T-helper 9 cell (primary cell): ENCODE data around the gene PARP9.

Experiments used
- DNase-seq: peaks from one replicate; pipeline ENCODE4 v3.0.0-alpha.2; 2020
- total RNA-seq, 2 donors: gene quantifications; one replicate each; lab custom pipeline; 2026; lab: John Stamatoyannopoulos, UW

Gene PARP9
- total RNA-seq: 50.2 to 72.5 reads per million in 2 donors

DNA sequence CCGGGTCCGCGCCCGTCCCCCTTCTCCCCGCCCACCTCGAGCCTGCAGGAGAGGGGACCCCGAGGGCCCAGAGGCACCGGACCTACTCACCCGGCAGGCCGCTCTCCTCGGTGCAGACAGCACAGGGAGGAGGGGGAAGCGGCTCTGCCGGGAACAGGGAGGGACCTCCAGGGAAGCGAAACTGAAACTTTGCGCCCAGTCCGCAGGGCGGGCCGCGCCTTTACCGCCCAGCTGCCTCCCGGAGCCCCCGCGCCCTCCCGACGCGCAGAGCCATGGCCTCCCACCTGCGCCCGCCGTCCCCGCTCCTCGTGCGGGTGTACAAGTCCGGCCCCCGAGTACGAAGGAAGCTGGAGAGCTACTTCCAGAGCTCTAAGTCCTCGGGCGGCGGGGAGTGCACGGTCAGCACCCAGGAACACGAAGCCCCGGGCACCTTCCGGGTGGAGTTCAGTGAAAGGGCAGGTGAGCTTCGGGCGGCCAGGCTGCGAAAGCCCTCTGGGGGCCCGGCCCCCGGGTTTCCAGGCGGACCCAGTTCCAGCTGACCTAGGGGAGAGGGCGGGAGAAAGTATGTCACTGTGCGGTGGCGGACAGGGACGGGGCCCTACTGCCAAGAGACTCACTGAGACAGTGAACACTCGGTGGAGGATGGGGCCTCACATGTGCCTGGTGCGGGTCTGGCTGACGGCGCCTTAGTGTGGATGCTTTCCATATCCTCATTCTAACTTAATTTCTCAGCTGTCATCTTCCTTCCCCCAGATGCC, at the start of gene PARP9, which contains the start of gene DTX3L:
PARP9 (minus strand) TSS at position 146 of the 758 bp plus-strand sequence. CDS start 4,680 bp downstream, outside the sequence.
DTX3L (plus strand) TSS at position 184 of the 758 bp plus-strand sequence; CDS start at position 273, 89 bp downstream.
- DNase-seq: peak; percentile 68

GRCh38 chr3:122612696-122613095, 48.6 kb upstream of the PARP9 start:
- DNase-seq: no peak

DNA sequence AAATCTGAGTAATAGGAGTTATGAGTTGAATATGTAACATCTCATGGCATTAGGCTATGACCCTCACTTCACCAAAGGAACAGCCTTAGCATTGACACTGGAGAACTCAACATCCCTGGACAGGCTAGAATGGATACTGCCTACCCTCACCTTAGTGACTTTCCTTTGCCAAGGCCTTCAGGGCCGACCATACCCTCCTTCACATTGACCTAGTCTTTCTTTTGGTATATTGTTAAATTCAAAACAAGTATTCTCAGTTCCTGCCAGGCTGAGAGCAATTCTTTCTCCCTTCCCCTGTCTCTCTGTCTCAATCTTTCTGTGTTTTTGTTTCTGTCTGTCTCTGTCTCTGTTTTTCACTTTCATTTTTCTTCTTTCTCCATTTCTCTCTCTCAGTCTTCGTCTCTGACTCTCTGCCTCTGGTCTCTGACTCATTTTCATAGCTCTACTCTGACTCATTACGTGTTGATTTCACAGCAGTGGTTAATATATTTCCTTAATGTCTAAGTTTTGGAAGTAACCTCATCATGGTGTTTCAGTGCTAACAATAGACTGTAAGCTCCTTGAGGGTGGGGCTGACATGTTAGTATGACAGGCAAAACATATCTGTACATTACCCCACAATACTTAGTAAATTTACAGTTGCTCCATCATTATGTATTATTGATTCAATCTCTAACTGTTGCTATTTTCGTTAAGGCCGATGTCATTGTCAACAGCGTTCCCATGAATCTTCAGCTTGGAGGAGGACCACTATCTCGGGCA, 45.9 kb upstream of the PARP9 start:
- DNase-seq: no peak

DNA sequence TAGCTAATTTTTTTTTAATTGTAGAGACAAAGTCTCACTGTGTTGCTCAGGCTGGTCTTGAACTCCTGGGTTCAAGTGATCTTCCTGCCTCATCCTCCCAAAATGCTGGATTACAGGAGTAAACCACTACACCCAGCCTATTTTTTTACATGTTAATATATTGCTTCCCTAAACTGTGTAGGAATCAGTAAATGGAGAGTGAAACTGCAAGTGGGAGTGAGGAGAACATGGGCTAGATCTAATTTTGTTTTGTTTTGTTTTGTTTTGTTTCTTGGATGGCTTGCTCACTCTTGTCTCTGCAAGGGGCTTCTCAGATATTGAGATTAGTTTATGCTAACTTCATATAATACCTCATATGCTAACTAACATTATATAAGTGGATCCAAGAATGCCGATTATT, 44.8 kb upstream of the PARP9 start:
- no peak for DNase-seq

- no peak for DNase-seq
These were observed 42.2 kb upstream of the PARP9 start for GRCh38 chr3:122606330-122606729.

GRCh38 chr3:122603056-122603455, 39.0 kb upstream of the PARP9 start:
- no peak for DNase-seq

GRCh38 chr3:122602011-122602710, 38.1 kb upstream of the PARP9 start:
- no peak for DNase-seq

- no peak for DNase-seq
These were observed 34.5 kb upstream of the PARP9 start for GRCh38 chr3:122598556-122598955.

GRCh38 chr3:122598151-122598550, 34.1 kb upstream of the PARP9 start:
- DNase-seq: no peak

DNA sequence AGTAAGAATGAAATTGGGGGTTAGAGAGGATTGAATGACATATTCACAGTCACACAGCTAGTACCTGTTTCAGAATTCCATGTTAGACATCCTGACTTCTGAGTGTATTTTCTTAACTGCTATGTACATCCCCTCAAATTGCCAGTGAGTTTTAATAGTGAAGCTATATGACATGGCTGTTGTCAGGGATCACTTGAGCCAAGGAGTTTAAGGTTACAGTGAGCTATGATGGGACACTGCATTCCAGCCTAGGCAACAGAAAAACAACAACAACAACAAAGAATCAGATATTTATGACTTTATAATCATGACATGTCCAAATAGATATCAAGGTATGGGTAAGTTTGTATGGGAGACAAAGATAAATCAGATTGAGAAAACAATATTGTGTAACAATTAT, 29.9 kb upstream of the PARP9 start:
- DNase-seq: no peak

- no peak for DNase-seq
These were observed 26.5 kb upstream of the PARP9 start for GRCh38 chr3:122590610-122591009.

DNA sequence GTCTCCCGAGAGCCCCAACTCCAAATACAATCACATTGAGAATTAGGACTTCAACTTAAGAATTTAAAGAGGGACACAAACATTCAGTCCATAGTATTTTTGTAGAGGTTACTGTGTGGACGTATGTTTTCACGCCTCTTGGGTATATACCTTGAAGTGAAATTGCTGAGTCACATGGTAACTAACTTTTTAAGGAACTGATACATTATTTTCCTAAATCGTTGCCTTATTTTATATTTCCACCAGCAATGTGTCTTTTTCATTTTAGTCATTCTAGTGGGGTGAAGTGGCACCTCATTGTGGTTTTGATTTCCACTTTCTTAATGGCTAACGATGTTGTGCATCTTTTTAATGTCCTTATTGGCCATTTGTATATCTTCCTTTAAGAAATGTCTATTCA, 25.2 kb upstream of the PARP9 start:
- DNase-seq: no peak

DNA sequence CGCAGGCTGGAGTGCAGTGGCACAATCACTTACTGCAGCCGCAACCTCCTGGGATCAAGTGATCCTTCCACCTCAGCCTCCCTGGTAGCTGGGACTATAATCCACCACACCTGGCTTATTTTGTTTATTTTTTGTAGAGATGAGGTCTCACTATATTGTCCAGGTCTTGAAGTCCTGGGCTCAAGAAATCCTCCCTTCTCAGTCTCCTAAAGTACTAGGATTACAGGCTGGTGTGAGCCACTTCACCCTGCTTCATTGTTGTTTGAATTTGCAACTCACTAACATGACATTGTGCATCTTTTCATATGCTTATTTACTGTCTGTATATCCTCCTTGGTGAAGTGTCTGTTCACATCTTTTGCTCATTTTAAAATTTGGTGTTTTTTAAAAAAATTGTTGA, 23.5 kb upstream of the PARP9 start:
- no peak for DNase-seq

DNA sequence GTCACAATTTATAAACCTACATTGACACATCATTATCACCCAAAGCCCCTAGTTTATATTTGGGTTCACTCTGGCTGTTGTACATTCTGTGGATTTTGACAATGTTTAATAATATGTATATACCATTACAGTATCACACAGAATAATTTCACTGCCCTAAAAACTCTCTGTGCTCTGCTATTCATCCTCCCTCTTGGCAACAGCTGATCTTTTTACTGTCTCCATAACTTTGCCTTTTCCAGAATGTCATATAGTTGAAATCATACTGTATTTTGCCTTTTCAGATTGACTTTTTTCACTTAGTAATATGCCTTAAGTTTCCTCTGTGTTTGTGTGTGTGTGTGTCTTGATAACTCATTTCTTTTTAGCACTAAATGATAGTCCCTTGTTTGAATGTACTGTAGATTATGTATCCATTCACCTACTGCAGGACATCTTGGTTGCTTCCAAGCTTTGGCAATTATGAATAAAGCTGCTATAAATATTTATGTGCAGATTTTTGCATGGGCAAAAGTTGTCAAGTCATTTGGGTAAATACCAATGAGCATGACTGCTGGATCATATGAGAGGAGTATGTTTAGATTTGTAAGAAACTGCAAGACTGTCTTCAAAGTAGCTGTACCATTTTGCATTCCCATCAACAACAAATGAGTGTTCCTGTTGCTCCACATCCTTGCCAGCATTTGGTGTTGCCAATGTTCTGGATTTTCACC, 22.8 kb upstream of the PARP9 start:
- DNase-seq: no peak

- no peak for DNase-seq
These were observed 22.0 kb upstream of the PARP9 start for GRCh38 chr3:122586098-122586497.

DNA sequence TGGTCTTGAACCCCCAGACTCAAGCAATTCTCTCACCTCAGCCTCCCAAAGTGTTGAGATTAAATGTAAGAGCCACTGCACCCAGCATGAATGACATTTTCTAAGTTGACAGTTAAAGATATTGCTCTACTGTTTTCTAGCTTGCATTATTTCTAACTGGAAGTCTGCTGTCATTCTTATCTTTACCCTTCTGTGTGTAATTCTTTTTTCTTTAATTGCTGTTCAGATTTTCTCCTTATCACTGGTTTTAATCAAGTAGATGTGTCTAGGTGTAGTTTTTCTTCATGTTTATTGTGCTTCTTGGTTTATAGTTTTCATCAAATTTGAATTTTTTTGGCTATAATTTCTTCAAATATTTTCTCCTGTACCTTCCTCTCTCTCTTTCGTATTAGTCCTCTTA, 18.3 kb upstream of the PARP9 start:
- no peak for DNase-seq

DNA sequence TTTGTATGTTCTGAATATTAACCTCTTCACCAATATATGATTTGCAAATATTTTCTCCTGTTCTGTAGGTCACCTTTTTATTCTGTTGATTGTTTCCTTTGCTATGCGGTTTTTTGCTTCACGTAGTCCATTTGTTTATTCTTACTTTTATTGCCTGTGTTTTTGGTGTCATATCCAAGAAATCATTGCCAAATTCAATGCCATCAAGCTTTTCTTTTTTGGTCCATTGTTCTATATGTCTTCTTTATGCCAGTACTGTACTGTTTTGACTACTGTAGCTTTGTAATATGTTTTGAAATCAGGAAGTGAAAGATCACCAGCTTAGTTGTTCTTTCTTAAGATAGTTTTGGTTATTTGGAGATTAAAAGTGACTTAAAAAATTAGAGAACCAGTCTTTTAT, 17.5 kb upstream of the PARP9 start:
- no peak for DNase-seq

GRCh38 chr3:122580470-122580869, 16.4 kb upstream of the PARP9 start:
- DNase-seq: no peak

- no peak for DNase-seq
These were observed 14.1 kb upstream of the PARP9 start for GRCh38 chr3:122578069-122578740.

DNA sequence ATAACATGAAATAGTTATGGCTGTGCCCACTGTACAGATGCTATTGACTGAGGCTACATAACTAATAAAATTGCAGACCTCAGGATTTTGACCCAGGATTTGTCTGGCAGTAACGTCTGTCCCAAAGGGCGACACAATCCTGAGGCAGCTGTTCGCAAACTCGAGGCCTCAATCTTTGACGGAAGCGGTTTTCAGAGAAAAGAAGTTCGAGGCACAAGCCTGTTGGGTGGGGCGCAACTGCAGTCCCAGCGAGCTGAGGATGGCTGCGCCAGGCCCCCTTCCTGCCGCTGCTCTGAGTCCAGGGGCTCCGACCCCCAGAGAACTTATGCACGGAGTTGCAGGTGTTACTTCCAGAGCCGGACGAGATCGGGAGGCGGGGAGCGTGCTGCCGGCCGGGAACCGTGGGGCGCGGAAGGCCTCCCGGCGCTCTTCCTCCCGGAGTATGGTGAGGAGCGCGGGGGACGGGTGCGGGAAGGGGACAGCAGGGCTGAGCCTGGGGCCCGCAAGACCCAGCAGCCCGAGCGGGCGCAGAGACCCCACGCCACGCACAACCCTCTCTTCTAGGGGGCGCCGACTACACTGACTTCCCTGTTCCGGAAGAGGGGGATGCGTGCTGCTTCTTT, 13.4 kb upstream of the PARP9 start, which contains the start of gene PARP15:
PARP15 (plus strand) TSS at position 242 of the 623 bp plus-strand sequence; CDS start at position 260, 18 bp downstream.
- peak; percentile 11 for DNase-seq

- DNase-seq: no peak
These were observed 12.3 kb upstream of the PARP9 start for GRCh38 chr3:122576174-122576940.
